Medulla oblongata (tissue), 1 donor: ENCODE data around the gene PRKAG3.

Experiments used
- DNase-seq: peaks from one replicate; pipeline ENCODE4 v3.0.0-alpha.2; 2015; ENCODE audit errors: extremely low spot score

Gene PRKAG3

GRCh38 chr2:218839888-218840287, 8.3 kb upstream of the PRKAG3 start:
- DNase-seq, result no peak

DNA sequence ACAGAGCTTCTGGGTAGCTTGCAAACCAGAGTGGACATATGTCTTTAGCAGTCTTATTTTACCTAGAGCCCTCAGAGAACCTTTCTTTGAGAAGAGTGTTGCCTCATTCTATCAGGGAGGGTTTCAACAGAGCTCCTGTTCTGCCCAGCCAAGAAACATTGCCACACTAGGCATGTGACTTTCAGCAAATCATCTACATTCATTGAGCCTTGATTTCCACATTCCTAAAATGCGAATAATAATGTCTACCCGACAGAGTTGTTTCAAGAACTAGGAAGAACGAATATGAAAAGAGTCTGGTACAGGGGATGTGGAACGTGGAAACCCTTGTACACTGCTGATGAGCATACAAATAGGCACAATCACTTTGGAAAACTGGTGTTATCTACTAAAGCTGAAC, 7.8 kb upstream of the PRKAG3 start:
- DNase-seq, result no peak

- DNase-seq, result no peak
Measured at GRCh38 chr2:218837495-218837894, 5.9 kb upstream of the PRKAG3 start.

DNA sequence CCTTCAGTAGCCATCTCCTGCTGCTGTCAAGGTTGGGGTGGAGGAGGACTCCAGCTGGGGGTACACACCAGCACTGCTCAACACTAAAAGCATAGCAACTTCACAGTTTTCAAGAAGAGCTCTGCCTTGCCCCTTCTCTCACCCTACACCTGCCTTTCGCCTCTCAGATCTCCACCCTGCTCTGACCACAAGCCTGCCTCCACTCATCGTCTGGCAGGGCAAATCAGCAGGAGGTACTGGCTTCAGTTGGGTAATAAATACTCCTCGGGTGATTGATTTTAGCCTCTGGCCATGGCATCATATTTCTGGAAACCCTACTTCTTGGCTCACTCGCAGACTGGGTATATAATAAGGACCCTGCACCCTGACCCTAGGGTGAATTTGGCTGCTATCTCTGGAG, 3.1 kb upstream of the PRKAG3 start:
- no peak for DNase-seq

DNA sequence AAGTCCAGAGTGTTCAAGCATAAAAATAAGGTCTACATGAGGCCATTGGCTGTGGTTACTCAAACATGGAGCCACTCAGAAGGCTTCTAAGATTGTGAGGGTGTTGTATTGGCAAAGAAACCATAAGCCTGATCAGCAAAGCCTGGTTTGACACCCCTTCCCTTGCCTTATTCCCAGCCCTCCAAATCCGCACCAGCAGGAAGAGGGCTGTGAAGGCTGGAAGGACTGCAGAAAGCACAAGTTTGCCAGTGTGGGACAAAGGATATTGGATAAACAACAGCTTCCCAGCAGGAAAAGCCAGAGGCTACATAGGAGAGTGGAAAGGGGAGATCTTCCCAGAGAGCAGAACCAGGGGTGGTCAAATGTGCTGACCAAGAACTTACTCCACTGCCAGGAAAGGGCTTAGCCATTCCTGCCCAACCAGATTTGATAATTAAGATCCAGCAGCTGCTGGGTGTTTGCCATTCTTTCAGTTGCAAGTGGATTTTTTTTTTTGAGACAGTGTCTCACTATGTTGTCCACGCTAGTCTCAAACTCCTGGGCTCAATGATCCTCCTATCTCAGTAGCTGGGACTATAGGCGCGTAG, 1.5 kb upstream of the PRKAG3 start:
- no peak for DNase-seq

- DNase-seq, result no peak
Measured at GRCh38 chr2:218832520-218832919, 917 bp upstream of the PRKAG3 start.

DNA sequence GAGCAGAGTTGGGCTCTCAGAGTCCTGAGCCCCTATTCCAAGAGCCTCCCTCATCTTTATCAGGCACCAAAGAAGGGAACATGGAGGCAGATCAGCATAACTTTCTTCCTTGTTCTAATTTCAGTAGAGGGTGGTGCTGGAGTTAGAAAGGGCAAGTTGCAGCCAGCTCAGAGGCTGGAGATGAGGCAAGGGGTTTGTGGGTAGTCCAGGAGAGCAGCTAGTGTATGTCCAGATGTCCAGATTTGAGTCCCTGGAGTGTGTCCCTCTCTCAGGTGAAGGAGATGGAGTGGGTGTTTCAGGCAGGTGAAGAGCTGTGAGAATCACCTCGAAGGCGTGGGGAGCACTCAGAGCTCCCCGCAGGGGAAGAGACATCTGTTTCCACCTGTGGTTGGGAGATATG, 478 bp upstream of the PRKAG3 start:
- DNase-seq, result no peak

DNA sequence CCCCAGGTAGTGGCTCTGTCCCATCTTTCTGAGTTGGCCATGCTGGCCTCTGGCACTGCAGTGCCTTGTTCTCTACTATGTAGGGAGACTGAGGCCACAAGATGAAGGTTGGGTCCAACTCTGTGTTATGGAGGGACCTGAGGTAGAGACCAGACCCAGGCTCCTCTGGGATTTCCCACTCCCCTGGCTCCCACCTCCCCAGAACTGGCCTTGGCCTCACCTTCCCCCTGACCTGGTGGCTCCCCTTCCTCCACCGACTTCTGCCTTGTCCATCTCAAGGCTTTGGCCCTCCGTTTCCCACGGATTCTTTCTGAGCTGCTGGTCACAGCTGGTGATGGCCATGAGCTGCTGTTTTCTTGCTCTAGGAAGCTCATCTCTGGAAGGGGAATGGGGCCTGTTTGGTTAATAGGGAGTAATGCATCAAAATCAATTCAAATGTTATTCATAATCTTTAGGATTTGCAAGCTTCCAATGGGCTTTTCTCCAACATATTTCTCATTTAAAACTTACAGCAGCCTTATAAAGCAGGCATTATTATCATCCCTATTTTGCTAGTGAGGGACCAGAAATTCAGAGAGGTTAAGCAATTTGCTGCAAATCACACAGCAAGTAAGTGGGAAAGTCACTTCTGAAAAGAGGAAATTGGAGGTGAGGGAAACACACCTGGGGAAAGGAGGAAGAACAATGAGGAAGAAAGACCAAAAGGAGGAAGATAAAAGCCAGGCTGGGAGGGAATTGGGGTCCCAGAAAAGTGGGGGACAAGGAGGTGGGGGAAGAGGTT, 887 bp downstream of the PRKAG3 start:
- DNase-seq, result no peak

DNA sequence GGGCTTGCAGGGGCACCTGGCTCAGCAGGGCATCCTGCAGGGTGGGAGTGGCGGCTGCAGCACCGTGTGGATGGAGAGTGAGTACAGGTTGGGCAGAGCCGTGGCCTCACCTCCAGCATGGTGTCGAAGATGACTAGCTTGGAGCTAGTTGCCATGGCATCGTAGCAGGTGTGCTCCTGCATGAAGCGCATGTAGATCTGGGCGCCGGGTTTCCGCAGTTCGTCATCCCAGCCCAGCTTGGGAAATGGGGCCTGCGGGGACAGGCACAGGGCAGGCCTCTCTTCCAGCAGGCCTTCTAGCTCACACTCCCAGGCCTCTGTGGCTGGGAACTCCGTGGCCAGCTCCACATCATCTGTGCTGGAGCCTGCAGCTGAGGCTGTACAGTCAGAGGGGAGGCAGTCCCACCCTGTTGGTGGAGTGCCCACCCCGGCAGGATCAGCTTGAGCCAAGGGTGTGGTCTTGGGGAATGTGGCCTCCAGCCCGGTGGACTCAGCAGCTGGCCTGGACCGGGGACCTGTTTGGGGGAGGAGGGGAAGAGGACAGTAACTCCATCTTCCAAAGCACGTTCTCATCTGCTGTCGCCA, 1.6 kb downstream of the PRKAG3 start:
- no peak for DNase-seq

DNA sequence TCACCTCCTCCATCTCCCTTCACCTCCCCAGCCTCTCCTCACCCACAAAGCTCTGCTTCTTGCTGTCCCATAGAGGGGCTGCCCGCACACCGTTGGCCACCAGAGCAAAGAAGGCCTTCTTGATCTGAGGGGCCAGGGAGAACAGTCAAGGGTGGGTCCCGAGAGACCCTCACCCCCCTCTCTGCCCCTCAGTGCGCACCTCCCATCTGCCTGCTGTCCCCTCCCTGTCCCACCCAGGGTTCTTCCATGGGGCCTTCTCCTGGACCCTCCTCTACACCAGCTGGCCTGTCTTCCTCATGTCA, 3.2 kb downstream of the PRKAG3 start:
- DNase-seq, result no peak

- DNase-seq, result no peak
Measured at GRCh38 chr2:218827701-218828476, 3.7 kb downstream of the PRKAG3 start.

GRCh38 chr2:218826791-218827190, 4.8 kb downstream of the PRKAG3 start:
- no peak for DNase-seq

GRCh38 chr2:218824004-218824403, 7.6 kb downstream of the PRKAG3 start:
- DNase-seq, result no peak

GRCh38 chr2:218823196-218823855, 8.3 kb downstream of the PRKAG3 start:
- DNase-seq, result no peak

- DNase-seq, result no peak
Measured at GRCh38 chr2:218822622-218823021, 9.0 kb downstream of the PRKAG3 start.

DNA sequence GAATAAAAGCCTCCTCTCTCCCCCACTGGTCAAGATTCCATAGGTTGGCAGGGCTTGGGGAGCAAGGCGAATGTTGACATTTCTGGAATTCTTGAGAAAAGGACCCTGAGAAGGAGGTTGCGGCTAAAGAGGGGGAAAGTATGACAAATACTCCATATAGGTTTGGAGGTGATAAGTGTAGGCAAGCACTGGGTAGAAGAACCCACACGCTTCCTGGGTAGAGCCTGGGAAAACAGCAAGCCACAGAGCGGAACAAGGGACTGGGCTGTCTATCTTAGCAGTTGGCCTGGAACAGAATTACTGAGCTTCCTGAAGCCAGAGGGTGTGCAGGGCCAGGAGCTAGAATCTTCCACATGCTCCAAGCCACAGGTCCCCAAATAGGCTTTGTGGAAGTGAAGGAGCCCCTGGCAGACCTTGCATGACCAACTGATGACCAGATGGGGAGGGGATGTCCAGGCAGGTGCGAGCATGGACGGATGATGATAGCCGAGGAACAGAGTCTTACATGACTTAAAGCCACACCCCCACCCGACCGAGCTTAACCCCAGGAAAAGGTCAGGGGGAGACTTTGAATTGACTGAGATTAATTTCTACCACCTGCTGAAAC, 9.9 kb downstream of the PRKAG3 start:
- DNase-seq, result no peak

DNA sequence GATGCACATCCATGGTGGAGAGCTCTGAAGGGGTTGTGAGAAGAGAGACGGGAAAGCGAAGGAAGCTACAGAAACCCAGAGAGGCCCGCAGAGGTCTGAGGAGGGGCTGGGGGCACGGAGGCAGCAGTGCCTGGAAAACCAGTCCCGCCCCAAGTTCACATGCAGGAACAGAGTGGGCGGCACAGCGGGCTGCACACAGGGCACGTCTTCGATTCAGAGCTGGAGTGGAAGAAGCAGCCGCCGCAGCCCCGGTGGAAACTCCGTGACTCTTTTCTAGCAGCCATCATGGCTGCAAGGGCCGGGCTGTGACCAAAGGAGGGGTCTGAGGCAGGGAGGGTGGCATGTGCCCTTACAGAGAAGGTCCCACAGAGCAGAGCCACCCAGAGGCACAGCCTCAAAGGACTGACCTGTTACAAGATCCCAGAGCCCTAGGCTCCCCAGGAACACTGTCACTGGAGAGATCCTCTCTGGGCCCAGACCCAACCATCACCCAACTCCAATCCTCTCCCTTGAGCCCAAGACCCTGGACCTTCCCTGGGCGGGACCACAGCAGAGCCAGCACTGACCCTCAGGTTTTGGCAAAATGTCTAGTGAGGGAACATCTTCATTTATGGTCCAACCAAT, 10.7 kb downstream of the PRKAG3 start:
- no peak for DNase-seq

DNA sequence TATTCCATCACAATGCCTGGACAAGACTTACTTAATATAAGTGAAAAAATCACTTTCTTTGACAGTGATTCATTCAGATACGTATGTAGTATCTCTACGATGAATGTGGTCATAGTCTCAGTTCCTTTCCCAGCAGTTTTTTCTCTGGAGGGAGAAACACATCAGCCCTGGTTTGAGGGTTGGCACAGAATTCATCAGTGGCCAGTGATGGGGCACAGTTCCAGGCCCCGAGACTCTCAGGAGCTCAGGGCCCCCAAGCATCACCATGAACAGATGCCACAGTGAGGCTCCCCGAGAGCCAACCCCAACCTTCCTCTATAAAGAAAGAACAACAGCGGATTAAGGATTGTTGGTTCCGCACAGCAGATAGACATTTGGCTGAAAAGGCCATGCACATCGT, 12.5 kb downstream of the PRKAG3 start:
- DNase-seq, result no peak

DNA sequence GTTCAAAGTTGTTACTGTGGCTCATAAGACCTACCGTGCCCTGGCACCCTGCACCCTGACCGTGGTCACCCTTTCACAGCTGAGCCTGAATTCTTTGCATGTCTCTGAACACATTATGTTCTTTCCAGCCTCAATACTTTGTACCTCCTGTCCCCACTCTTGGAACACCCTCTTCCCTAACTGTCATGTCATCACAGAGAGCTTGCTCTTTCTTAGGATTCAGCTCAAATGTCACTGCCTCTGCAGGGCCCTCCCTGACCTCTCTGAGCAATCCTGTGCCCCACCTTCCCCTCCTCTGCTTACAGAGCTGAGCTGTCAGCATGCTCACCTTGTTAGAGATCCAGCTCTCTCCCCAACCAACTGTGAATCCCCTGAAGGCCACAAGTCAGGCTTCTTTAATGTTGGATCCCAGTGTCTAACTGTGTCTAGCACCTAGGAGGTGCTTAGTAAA, 15.0 kb downstream of the PRKAG3 start:
- DNase-seq, result no peak

DNA sequence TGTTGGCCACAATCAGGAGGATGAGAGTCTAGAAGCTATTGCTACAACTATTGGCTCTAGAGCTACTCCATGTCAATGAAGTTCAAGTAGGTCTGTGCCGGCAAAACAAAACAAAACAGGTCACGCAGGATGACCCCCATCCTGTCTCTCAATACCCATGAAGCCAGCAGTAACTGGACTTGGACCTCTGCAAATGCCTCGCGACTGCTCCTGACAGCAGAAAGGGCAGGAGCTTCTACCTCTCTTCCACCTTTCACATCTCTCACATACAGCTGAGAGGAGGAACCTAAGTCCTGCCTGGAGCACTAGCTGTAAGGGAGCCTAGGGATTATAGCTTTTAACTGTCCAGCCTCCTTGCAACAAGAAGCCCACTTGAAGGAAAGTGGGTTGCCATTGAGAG, 16.0 kb downstream of the PRKAG3 start:
- no peak for DNase-seq

GRCh38 chr2:218815244-218815637, 16.4 kb downstream of the PRKAG3 start:
- no peak for DNase-seq
